Measurements from ENCODE around the gene CARMIL3.
A peak's percentile ranks its signal among the peaks of the same experiment; 100 is the strongest.
"Not testable (repeated sequence)": the region's sequence is repeated elsewhere in the genome, so short reads cannot be mapped to it uniquely, and the experiment has no call there.

CARMIL3 gene, protein sequence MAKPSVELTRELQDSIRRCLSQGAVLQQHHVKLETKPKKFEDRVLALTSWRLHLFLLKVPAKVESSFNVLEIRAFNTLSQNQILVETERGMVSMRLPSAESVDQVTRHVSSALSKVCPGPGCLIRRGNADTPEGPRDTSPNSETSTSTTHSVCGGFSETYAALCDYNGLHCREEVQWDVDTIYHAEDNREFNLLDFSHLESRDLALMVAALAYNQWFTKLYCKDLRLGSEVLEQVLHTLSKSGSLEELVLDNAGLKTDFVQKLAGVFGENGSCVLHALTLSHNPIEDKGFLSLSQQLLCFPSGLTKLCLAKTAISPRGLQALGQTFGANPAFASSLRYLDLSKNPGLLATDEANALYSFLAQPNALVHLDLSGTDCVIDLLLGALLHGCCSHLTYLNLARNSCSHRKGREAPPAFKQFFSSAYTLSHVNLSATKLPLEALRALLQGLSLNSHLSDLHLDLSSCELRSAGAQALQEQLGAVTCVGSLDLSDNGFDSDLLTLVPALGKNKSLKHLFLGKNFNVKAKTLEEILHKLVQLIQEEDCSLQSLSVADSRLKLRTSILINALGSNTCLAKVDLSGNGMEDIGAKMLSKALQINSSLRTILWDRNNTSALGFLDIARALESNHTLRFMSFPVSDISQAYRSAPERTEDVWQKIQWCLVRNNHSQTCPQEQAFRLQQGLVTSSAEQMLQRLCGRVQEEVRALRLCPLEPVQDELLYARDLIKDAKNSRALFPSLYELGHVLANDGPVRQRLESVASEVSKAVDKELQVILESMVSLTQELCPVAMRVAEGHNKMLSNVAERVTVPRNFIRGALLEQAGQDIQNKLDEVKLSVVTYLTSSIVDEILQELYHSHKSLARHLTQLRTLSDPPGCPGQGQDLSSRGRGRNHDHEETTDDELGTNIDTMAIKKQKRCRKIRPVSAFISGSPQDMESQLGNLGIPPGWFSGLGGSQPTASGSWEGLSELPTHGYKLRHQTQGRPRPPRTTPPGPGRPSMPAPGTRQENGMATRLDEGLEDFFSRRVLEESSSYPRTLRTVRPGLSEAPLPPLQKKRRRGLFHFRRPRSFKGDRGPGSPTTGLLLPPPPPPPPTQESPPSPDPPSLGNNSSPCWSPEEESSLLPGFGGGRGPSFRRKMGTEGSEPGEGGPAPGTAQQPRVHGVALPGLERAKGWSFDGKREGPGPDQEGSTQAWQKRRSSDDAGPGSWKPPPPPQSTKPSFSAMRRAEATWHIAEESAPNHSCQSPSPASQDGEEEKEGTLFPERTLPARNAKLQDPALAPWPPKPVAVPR (N-terminal part only)

DNA sequence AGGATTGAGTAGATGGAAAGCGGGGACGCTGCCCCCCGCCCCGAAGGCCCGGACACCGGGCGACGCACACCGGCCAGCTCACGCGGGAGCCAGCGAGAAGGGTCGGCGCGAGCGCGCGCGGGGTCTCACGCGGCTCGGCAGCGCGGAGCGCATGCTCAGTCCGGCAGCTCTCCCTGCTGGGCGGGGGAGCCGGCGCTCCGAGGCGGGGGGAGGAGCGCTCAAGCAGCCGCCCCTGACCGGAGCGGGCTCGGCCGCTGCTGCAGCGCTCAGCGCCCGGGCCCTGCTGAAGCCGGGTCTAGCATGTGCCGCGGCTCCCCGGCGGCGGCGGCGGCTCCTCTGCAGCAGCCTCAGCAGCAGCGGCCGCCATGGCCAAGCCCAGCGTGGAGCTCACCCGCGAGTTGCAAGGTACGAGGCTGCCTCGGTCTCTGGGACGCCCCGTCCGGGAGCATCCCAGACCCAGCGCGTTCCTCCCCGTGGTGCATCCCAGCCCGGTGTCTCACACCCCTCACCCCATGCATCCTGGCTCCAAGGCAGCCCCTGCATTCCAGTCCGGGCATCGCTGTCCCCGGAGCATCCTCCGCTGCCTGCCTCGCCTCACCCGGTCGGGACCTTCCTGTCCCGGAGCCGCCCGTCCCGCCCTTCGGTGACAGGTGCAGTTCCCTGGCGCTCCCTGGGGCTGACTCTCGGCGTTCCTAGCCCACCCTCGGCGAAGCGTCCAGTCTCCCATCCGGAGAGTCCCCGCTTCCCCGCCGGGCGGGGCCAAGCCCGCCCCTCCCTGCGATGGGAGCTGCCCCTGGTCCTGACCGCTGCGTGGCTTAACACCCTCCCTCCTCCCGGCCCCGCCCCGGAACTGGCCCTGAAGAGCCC, at the start of gene CARMIL3:
CARMIL3 (plus strand) TSS at position 221 of the 867 bp plus-strand sequence; CDS start at position 366, 145 bp downstream.
- H3K79me2 ChIP-seq (ENCODE audit: insufficient read depth, low read depth): no peaks in the 10 kb centered on the region
- peak within 1 kb of the TSS; percentile 37; the same call in 1 of the 2 replicates for H3K9ac ChIP-seq
- no peak within 1 kb of the TSS for H3K4me3 ChIP-seq (IDR thresholded peaks at IDR 0.05; ENCODE audit: insufficient read depth, low read depth, low read length)
- no peaks in the 10 kb centered on the region for H3K36me3 ChIP-seq (ENCODE audit: insufficient read depth)
- peak within 1 kb of the TSS; percentile 57 for H3K4me2 ChIP-seq
- TF ChIP-seq, protein P1, sequence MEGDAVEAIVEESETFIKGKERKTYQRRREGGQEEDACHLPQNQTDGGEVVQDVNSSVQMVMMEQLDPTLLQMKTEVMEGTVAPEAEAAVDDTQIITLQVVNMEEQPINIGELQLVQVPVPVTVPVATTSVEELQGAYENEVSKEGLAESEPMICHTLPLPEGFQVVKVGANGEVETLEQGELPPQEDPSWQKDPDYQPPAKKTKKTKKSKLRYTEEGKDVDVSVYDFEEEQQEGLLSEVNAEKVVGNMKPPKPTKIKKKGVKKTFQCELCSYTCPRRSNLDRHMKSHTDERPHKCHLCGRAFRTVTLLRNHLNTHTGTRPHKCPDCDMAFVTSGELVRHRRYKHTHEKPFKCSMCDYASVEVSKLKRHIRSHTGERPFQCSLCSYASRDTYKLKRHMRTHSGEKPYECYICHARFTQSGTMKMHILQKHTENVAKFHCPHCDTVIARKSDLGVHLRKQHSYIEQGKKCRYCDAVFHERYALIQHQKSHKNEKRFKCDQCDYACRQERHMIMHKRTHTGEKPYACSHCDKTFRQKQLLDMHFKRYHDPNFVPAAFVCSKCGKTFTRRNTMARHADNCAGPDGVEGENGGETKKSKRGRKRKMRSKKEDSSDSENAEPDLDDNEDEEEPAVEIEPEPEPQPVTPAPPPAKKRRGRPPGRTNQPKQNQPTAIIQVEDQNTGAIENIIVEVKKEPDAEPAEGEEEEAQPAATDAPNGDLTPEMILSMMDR (conservative IDR thresholded peaks at IDR 0.05; ENCODE audit: low read depth, low read length): no peak
- H3K27me3 ChIP-seq (ENCODE audit: insufficient read depth, low read depth): peaks cover 16% of the 10 kb centered on the region; the same call in 1 of the 2 replicates
- no peaks in the 10 kb centered on the region for H4K20me1 ChIP-seq (ENCODE audit: insufficient read depth)
- peak within 1 kb of the TSS; percentile 71 for H2AFZ ChIP-seq (ENCODE audit: low read depth)
- H3K27ac ChIP-seq: no peak within 1 kb of the TSS
- H3K4me1 ChIP-seq (ENCODE audit: low read depth, poor library complexity, severe bottlenecking): no peaks in the 10 kb centered on the region

DNA sequence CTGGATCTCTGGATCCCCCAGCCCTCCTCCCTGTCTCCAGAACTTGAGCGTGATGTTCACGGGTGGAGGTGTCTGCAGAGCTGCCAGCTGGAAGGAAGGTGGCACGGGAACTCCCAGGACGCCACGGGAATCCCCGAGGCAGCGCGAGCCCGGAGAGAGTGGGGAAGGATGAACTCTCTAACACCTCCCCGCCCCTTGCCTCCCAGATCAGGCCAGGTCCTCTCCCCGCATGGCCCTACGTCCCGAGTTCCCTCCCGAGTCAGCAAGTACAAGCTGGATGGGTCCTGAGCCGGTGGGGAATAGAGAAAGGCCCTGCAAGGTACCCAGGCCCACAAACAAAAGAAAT, 45.4 kb upstream of the CARMIL3 start:
- peak overlapping the region; percentile 54; the same call in 1 of the 2 replicates for H2AFZ ChIP-seq (ENCODE audit: low read depth)

DNA sequence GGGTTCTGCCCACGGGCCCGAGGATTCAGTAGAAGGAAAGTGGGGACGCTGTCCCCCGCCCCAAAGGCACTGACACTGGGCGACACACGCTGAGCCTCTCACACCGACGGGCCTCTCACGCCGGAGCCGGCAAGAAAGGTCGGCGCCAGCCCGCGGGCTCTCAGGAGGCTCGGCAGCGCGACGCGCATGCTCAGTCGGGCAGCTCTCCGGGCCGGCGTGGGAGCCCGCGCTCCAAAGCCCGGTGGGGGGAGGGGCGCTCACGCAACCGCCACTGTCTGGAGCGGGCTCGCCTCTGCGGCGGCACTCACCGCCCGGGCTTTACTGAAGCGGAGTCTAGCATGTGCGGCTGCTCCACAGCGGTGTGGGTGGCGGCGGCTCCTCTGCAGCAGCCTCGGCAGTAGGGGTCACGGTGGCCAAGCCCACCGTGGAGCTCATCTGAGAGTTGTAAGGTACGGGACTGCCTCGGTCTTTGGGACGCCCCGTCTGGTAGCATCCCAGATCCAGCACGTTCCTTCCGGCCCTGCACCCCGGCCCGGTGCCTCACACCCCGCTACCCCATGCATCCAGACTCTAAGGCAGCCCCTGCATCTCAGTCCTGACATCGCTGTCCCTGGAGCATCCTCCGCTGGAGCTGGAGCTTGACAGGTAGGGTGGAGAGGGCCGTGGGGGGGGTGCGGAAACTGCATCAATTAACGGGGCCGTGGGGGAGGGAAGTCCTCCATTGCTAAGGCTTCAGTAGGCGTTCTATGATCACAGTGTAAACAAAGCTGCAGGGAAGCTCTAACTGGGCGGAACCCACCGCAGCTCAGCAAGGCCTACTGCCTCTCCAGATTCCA, 44.8 kb upstream of the CARMIL3 start:
- H3K4me1 ChIP-seq (ENCODE audit: low read depth, poor library complexity, severe bottlenecking); H3K27ac ChIP-seq; H3K4me2 ChIP-seq; H4K20me1 ChIP-seq (ENCODE audit: insufficient read depth); H3K4me3 ChIP-seq (IDR thresholded peaks at IDR 0.05; ENCODE audit: insufficient read depth, low read depth, low read length); H3K27me3 ChIP-seq (ENCODE audit: insufficient read depth, low read depth); H3K36me3 ChIP-seq (ENCODE audit: insufficient read depth); H3K79me2 ChIP-seq (ENCODE audit: insufficient read depth, low read depth): not testable (repeated sequence)
- peak overlapping the region; percentile 15; the same call in 1 of the 2 replicates for H3K9ac ChIP-seq
- H2AFZ ChIP-seq (ENCODE audit: low read depth): peak overlapping the region; percentile 54; the same call in 1 of the 2 replicates

More for the DNA sequence above, 45.4 kb upstream of the CARMIL3 start:
- H3K4me3 ChIP-seq (IDR thresholded peaks at IDR 0.05; ENCODE audit: insufficient read depth, low read depth, low read length); H4K20me1 ChIP-seq (ENCODE audit: insufficient read depth); H3K27me3 ChIP-seq (ENCODE audit: insufficient read depth, low read depth); H3K36me3 ChIP-seq (ENCODE audit: insufficient read depth); H3K79me2 ChIP-seq (ENCODE audit: insufficient read depth, low read depth); H3K4me1 ChIP-seq (ENCODE audit: low read depth, poor library complexity, severe bottlenecking); H3K27ac ChIP-seq; H3K4me2 ChIP-seq: not testable (repeated sequence)
- H3K9ac ChIP-seq: peak overlapping the region; percentile 15; the same call in 1 of the 2 replicates

DNA sequence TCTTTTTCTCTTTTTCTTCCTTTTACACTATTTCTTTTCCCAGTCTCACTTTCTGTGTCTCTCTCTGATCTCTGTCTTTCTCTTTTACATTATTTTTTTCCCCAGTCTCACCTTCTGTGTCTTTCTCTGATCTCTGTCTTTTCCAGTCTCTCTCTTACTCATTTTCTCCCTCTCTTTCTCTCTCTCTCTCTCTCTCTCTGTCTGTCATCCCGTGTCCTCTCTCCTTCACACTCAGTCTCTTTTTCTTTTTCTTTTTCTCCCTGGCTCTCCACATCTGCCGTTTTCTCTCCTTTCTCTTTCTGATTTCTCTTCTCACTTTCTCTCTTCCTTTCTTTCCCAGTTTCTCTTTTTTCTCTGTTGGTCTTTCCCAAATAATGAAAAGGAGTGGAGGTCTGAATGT, 40.8 kb upstream of the CARMIL3 start:
- Histone ChIP-seq H2AFZ (ENCODE audit: low read depth) (no peak overlapping the region), H3K4me3 (IDR thresholded peaks at IDR 0.05; ENCODE audit: insufficient read depth, low read depth, low read length) (no peak overlapping the region), H3K79me2 (ENCODE audit: insufficient read depth, low read depth) (no peaks in the 10 kb centered on the region), H3K9ac (no peak overlapping the region), H3K4me2 (no peak overlapping the region), H3K4me1 (ENCODE audit: low read depth, poor library complexity, severe bottlenecking) (peaks cover 9% of the 10 kb centered on the region), H3K27me3 (ENCODE audit: insufficient read depth, low read depth) (no peaks in the 10 kb centered on the region), H3K36me3 (ENCODE audit: insufficient read depth) (no peaks in the 10 kb centered on the region), H4K20me1 (ENCODE audit: insufficient read depth) (no peaks in the 10 kb centered on the region), H3K27ac (no peak overlapping the region)
- TF ChIP-seq, protein P1 (conservative IDR thresholded peaks at IDR 0.05; ENCODE audit: low read depth, low read length): no peak

DNA sequence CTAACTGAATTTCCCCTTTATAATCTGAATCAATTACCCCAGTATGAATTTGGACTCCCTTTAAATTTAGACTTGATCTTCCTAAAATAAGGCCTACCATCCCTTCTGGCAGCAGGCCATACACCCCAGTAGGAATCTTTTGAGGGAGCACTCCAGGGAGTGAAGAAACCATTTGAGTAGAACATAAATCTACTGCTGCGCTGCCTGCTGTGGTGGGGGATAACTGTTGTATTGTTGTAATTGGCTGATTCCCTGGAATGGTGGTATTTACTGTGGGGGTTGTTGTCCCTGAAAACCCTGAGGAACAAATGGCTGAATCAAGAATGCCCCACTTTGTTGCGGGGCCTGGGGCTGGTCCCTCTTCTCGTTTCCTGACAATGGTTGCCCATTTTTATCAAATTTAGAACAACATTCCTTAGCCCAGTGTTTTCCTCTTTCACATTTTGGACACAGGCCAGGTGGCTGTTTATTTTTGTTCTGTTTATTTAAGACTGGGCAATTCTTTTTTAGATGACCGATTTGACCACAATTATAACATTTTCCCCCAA, 39.0 kb upstream of the CARMIL3 start:
- H3K9ac ChIP-seq; H3K4me1 ChIP-seq (ENCODE audit: low read depth, poor library complexity, severe bottlenecking); H3K79me2 ChIP-seq (ENCODE audit: insufficient read depth, low read depth); H3K36me3 ChIP-seq (ENCODE audit: insufficient read depth); H3K4me2 ChIP-seq; H4K20me1 ChIP-seq (ENCODE audit: insufficient read depth); H3K4me3 ChIP-seq (IDR thresholded peaks at IDR 0.05; ENCODE audit: insufficient read depth, low read depth, low read length); H2AFZ ChIP-seq (ENCODE audit: low read depth); H3K27ac ChIP-seq; H3K27me3 ChIP-seq (ENCODE audit: insufficient read depth, low read depth): not testable (repeated sequence)

Data from KMS-11 (cell line).